ENCODE results near the gene NCK2. TPM values are rescaled to one million over a fixed set of nuclear protein-coding genes. Genes with fewer than 3 reads are reported as not detected.

The NCK2 gene
- total RNA-seq, 1 donor from 2014 or later = 82.9 TPM

DNA sequence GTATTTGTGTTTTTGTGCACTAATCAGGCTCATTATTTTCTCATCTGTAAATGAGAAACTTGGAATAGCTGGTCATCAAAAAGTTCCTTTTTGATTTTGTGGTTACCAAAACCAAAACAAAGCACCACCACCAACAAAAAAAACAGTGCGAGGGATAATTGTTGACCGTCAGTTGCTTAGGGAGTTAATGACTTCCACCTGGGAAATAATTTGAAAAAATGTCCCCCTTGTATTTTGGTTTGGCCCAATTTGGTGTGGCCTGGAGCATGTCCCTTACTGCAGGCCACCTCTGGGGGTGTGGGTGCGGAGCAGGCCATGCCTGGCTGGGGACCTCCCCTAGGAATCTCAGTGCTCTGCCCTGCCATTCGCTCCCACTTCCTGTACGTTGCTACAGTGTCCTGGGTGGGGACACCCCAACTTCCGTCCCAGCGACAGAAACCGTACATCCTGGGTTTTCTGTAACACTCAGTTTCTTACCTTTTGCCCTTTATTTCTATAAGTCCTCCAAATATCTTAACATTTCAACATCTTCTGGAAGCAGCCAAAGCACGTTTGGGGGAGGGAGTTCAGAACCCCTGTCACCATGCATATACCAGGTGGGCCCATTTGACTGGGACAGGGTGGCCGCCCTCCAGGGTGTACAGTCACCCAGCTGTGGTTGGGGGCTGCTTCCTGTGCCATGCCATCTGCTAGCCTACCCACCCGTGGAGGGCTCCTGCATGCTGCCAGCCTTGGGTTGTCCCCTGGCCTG, 31.3 kb downstream of the NCK2 start:
- no peak overlapping the region for H3K4me3 ChIP-seq (ENCODE audit: low read depth, low read length)
- TF ChIP-seq, protein P1, sequence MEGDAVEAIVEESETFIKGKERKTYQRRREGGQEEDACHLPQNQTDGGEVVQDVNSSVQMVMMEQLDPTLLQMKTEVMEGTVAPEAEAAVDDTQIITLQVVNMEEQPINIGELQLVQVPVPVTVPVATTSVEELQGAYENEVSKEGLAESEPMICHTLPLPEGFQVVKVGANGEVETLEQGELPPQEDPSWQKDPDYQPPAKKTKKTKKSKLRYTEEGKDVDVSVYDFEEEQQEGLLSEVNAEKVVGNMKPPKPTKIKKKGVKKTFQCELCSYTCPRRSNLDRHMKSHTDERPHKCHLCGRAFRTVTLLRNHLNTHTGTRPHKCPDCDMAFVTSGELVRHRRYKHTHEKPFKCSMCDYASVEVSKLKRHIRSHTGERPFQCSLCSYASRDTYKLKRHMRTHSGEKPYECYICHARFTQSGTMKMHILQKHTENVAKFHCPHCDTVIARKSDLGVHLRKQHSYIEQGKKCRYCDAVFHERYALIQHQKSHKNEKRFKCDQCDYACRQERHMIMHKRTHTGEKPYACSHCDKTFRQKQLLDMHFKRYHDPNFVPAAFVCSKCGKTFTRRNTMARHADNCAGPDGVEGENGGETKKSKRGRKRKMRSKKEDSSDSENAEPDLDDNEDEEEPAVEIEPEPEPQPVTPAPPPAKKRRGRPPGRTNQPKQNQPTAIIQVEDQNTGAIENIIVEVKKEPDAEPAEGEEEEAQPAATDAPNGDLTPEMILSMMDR (IDR thresholded peaks at IDR 0.05; ENCODE audit: insufficient read depth, low read length, poor library complexity, severe bottlenecking) = no peak
- DNase-seq (ENCODE audit: low read depth) = no peak
- no peaks in the 10 kb centered on the region for H3K36me3 ChIP-seq (ENCODE audit: control insufficient read depth, insufficient read depth, low read length)
- H3K27me3 ChIP-seq (ENCODE audit: control insufficient read depth, insufficient read depth, low read length) = no peaks in the 10 kb centered on the region

DNA sequence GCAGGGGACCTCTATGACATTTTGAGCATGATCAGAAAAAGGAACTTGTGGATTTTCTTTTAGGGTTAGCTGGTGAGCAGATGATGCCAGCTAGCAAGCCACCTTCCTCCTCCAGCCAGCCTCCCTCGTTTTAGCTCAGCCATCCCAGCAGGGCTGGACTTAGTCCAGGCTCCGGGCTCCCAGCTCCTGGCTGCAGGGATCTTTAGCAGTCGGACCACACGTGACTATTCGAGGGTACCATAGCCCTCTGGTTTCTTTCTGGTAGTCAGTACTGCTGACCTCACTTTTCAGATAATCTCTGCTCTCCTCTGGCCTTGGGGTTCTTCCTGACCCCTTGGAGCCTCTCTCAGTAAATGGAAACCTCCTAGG, 31.8 kb downstream of the NCK2 start:
- Histone ChIP-seq H3K36me3 (ENCODE audit: control insufficient read depth, insufficient read depth, low read length) (no peaks in the 10 kb centered on the region), H3K27me3 (ENCODE audit: control insufficient read depth, insufficient read depth, low read length) (no peaks in the 10 kb centered on the region), H3K4me3 (ENCODE audit: low read depth, low read length) (no peak overlapping the region)
- no peak for DNase-seq (ENCODE audit: low read depth)
- TF ChIP-seq, protein P1 (IDR thresholded peaks at IDR 0.05; ENCODE audit: insufficient read depth, low read length, poor library complexity, severe bottlenecking) = no peak

DNA sequence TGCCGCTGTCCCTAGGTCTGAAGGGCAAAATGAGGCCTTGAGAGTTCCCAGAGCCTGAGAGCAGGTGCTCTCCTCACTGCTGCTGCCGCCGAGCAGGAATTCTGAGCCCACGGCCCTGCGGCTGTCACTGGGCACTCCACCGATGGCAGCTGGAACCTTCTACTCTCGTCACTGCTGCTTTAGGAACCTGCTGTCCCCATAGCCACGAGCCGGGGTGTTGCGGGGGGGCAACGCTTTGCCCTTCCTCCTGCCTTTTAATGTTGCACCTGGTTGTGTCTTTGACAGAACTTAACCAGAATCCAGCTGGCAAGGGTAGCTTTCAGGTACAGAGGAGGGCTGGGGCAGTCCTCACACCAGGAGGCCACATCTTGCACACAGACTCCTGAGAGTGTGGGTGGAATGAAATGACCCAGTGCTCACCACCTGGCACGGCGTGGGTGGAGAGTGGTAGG, 32.3 kb downstream of the NCK2 start:
- no peak for DNase-seq (ENCODE audit: low read depth)
- TF ChIP-seq, protein P1 (IDR thresholded peaks at IDR 0.05; ENCODE audit: insufficient read depth, low read length, poor library complexity, severe bottlenecking) = no peak
- Histone ChIP-seq H3K4me3 (ENCODE audit: low read depth, low read length) (no peak overlapping the region), H3K36me3 (ENCODE audit: control insufficient read depth, insufficient read depth, low read length) (no peaks in the 10 kb centered on the region), H3K27me3 (ENCODE audit: control insufficient read depth, insufficient read depth, low read length) (no peaks in the 10 kb centered on the region)

DNA sequence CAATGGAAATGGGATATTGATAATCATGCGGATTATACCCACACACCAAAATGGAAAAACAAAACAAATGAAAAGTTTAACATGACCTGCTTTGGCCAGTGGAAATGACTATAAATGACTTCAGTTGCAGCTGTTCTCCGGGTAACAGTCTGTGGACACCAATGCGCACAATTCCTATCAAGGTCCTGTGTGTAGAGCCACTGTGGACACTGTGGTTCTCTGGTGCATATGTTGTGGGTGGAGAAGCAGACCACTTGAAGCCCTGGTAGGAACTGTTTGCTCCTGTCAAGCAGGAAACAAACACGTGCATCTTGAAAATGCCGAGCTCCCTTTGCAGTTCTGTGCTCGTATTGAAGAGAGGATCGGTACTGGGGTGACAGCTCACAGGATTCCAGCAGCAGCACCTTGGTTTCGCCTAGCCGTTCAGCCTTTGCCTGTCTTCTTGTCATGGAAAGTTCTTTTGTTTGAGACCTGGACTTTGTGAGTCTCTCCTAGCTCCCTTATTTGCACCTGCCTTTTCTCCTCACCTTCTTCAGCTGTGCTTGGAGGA, 32.9 kb downstream of the NCK2 start:
- H3K4me3 ChIP-seq (ENCODE audit: low read depth, low read length) = no peak overlapping the region
- no peaks in the 10 kb centered on the region for H3K27me3 ChIP-seq (ENCODE audit: control insufficient read depth, insufficient read depth, low read length)
- no peak for DNase-seq (ENCODE audit: low read depth)
- TF ChIP-seq, protein P1 (IDR thresholded peaks at IDR 0.05; ENCODE audit: insufficient read depth, low read length, poor library complexity, severe bottlenecking) = no peak
- no peaks in the 10 kb centered on the region for H3K36me3 ChIP-seq (ENCODE audit: control insufficient read depth, insufficient read depth, low read length)

DNA sequence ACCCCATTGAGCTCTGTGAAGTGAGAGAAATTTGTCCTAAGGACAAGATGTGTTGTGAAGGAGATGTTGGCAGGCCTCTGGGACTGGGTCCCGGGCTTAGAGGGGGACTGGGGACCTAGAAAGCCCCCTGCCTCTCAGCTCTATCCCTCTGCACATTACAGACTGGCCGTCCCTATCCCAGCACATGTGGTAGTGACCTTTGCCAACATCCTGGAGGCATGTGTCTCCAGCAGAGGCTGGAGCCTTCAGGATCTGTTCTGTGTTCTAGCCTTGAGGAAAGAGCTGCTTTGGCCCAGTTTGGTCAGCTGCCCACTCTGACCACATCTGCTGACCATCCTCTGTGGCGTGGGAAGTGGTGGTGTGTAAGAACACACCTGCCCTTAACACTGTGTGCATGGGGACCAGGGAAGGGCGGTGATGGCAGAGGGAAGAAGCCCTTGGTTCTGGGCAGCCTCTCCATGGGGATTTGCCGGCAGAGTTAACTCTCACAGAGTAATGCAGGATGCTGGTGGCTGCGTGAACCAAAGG, 33.4 kb downstream of the NCK2 start:
- TF ChIP-seq, protein P1 (IDR thresholded peaks at IDR 0.05; ENCODE audit: insufficient read depth, low read length, poor library complexity, severe bottlenecking) = no peak
- Histone ChIP-seq H3K36me3 (ENCODE audit: control insufficient read depth, insufficient read depth, low read length) (no peaks in the 10 kb centered on the region), H3K27me3 (ENCODE audit: control insufficient read depth, insufficient read depth, low read length) (no peaks in the 10 kb centered on the region), H3K4me3 (ENCODE audit: low read depth, low read length) (no peak overlapping the region)
- DNase-seq (ENCODE audit: low read depth) = no peak
